Activated gamma-delta T cell (primary cell): ENCODE measurements around the gene MUCL3.
A peak's percentile ranks its signal among the peaks of the same experiment; 100 is the strongest.
"Not testable (repeated sequence)": the region's sequence is repeated elsewhere in the genome, so short reads cannot be mapped to it uniquely, and the experiment has no call there.

Experiments
- DNase-seq: peaks from one replicate; lab custom pipeline; 2025; lab: John Stamatoyannopoulos, UW

Gene MUCL3

GRCh38 chr6:30913721-30914075, 27.1 kb upstream of the MUCL3 start:
- DNase-seq = no peak

GRCh38 chr6:30914076-30914853, 26.5 kb upstream of the MUCL3 start, which contains the start of gene VARS2:
Gene VARS2 (plus strand): TSS chr6:30914238. CDS start chr6:30914837, 599 bp downstream.
- peak; percentile 86 for DNase-seq

- DNase-seq = no peak
Observed at GRCh38 chr6:30914854-30915590, 25.8 kb upstream of the MUCL3 start.

DNA sequence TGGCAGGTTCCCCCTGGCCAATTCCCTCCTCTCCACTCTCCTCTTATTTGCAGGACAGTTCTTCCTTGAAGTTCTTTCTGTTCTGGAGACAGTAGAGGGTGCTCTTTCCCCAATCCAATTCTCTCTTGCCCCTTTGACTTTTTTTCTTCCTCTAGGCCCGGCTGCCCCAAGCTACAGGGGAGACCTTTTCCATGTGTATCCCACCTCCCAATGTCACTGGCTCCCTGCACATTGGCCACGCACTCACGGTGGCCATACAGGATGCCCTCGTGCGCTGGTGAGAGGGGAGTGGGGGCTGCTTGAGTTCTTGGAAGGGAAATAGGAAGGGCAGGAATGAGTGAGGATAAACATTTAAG, 25.2 kb upstream of the MUCL3 start:
- no peak for DNase-seq

DNA sequence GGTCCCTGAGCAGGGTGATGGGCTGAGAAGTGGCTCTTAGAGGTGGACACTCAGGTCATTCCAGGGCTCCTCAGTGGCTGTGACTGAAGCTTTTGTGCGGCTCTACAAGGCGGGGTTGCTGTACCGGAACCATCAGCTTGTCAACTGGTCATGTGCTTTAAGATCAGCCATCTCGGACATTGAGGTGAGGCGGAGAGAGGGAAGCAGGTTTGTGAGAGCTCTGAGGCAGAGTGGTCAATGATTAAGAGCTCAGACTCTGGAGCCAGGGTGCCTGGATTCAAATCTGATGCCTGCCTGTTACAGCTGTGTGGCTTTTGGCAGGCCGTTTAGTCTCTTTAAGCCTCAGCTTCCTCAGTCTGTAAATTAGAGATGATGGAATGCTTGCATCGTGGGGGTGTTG, 23.7 kb upstream of the MUCL3 start:
- no peak for DNase-seq

GRCh38 chr6:30917487-30917886, 23.3 kb upstream of the MUCL3 start:
- no peak for DNase-seq

DNA sequence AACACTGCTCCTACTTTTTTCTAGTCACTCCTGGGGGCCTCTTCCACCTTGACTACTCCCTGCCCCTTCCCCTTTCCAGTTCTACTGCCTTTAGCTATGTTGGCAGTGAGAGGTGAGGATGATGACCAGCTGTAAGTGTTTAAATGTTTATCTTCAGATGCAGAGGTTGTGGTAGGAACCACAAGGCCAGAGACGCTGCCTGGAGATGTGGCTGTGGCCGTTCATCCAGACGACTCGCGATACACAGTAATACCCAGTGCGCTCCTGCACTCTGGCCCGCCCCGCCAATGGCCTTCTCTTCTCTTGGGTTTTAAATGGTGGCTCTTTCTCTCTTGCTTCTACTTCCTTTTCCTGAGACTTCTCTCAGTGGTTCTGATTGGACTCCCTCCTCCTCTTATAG, 22.1 kb upstream of the MUCL3 start:
- DNase-seq = no peak

DNA sequence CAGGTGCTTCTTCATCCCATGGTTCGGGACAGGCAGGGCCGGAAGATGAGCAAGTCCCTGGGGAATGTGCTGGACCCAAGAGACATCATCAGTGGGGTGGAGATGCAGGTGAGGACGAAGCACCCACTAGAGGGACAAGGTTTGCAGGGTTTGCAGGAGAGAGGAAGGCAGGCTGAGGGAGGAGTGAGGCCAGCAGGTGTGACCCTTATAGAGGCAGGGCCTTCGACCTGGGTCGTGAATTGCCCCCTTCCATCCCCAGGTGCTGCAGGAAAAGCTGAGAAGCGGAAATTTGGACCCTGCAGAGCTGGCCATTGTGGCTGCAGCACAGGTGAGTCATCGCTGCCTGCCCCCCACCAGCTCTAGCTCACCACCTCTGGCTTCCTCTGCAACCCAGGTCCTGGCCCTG, 18.3 kb upstream of the MUCL3 start:
- DNase-seq = no peak

DNA sequence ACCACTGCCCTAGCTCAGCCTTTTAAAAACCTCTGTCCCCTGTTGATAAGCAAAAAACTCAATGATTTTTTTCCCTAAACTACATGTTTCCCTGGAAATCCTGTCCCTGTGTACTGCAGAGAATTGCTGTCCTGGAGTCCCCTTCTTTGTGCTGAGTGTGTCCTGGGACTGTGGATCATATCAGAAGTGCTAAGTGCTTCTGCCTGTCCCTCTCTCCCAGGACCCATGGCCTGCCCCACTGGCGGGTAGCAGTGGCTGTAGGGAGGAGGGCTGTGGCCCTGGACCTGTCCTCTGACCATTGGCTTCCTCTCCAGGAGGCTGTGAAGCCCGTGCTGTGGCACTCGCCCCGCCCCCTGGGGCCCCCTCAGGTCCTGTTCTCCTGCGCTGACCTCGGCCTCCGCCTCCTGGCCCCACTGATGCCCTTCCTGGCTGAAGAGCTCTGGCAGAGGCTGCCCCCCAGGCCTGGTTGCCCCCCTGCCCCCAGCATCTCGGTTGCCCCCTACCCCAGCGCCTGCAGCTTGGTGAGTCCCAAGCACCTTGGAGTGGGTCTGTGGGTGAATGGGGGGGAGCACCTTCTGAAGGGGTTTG, 16.6 kb upstream of the MUCL3 start:
- not testable (repeated sequence) for DNase-seq

- DNase-seq = no peak
Observed at GRCh38 chr6:30926644-30927043, 14.1 kb upstream of the MUCL3 start.

DNA sequence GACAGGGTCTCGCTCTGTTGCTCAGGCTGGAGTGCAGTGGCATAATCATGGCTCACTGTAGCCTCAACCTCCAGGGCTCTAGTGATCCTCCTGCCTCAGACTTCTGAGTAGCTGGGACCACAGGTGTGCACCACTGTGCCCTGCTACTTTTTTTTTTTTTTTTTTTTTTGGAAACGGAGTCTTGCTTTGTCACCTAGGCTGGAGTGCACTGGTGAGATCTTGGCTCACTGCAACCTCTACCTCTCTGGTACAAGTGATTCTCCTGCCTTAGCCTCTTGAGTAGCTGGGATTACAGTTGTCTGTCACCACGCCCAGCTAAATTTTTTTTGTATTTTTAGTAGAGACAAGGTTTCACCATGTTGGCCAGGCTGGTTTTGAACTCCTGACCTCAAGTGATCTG, 13.7 kb upstream of the MUCL3 start:
- not testable (repeated sequence) for DNase-seq

DNA sequence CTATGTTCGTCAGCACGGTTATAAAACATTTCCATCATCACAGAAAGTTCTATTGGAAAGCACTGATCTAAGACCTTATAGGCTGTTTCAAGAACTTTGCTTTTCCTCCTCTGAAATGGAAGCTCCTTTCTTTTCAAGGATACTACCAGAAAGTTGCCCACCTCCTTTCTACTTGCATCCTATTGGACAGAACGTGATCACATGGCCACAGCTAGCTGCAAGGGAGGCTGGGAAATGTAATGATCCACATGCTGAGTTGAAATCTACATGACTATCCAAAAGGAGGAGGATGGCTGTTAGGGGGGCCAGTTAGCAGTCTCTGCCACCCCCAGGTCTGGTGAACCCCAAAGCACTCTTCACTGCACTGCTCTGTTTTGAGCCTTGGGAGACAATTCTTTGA, 12.1 kb upstream of the MUCL3 start:
- DNase-seq = no peak

DNA sequence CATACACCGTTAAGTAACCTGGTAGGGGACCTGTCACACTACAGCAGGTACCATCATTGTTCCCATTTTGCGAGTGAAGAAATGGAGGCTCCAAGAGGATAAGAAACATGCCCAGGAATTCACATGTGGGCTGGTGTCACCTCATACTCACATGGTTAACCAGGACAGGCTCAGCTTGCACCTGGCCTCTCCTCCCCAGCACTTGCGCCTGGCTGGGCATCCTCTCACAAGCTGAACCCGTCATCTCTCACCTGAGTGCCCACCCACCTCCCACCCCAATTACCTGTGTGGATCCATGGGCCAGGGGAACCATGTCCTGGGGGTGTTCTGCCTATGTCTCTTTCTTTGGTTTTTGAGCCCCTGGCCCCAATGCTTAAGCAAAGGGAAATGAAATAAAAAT, 10.3 kb upstream of the MUCL3 start:
- DNase-seq = no peak

DNA sequence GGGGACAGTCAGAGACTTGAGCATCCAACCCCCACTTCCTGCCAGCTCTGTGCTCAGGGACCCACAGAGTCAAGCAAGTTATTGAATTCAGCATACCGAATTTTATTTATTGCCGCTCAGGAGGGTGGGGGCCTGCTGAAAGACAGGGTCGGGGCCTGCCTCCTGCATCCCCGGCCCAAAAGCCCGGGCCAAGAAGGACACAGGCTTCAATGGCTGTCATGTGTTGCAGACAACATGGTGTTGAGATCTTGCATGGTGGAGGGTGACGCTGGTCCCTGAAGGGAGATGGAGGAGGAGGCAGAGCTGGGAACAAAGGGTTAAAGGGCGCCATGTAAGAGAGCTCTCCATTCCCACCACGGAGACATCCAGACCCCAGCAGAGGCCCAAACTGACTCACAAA, 9.5 kb upstream of the MUCL3 start:
- no peak for DNase-seq

GRCh38 chr6:30931969-30932645, 8.7 kb upstream of the MUCL3 start, which contains the start of gene SFTA2:
Gene SFTA2 (minus strand): TSS chr6:30932170. CDS start chr6:30932096, 74 bp downstream.
- no peak for DNase-seq

GRCh38 chr6:30932665-30933365, 8.0 kb upstream of the MUCL3 start:
- no peak for DNase-seq

DNA sequence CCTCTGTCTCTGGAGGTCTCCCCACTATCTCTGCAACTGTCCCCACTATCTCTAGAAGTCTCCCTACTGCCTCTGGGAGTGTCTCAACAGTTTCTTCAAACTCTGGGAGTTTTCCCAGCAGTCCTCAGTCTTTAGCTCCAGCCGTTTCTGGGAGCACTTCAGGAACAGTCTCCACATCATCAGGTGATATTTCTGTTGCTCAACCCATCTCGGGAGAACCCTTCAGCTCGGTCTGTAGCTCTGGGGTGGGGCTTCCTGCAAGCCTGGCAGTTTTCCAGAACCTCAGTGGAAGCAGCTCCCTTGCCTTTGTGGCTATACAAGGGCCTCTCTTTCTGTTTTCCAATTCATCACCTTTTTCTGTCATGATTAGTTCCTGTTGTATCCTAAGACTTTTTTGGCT, 5.8 kb upstream of the MUCL3 start:
- DNase-seq = no peak

- DNase-seq = no peak
Observed at GRCh38 chr6:30937265-30937664, 3.5 kb upstream of the MUCL3 start.

GRCh38 chr6:30938730-30939129, 2.0 kb upstream of the MUCL3 start:
- DNase-seq = no peak

GRCh38 chr6:30939473-30939872, 1.3 kb upstream of the MUCL3 start:
- DNase-seq = no peak

- DNase-seq = no peak
Observed at GRCh38 chr6:30942338-30943060, 1.7 kb downstream of the MUCL3 start.
